ENCODE measurements around the gene MYCBP2. TPM values are rescaled to one million over a fixed set of nuclear protein-coding genes. Genes with fewer than 3 reads are reported as not detected.

MYCBP2 gene
- total RNA-seq, 1 donor from 2014 or later, result 264 TPM

DNA sequence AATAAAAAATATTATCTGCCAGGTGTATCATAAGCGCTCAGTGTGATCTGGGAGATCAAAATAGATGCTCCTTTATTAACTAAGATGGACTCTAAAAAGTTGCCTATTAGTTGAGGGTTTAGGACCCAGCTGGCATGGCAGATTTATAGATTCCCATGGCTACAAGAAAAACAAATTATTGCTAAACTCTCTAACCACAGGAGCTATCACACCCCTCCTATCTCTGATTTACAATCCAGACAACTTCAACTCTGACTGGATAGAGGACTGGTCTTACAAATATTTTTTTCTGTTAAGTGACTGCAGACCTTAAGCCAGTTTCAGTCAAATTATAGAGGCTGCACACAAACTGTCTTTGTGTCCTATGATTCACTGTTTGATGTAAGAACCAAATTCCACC, 45.4 kb upstream of the MYCBP2 start:
- no peak for DNase-seq (ENCODE audit: low spot score in 2 of 2)
- Histone ChIP-seq H3K27me3 (no peaks in the 10 kb centered on the region), H3K27ac (no peak overlapping the region), H3K9me3 (no peaks in the 10 kb centered on the region), H3K4me1 (no peaks in the 10 kb centered on the region), H3K36me3 (no peaks in the 10 kb centered on the region), H3K4me3 (no peak overlapping the region)
- intact Hi-C loops (cut with DNase I), result no loop called here
- TF ChIP-seq, protein P1, sequence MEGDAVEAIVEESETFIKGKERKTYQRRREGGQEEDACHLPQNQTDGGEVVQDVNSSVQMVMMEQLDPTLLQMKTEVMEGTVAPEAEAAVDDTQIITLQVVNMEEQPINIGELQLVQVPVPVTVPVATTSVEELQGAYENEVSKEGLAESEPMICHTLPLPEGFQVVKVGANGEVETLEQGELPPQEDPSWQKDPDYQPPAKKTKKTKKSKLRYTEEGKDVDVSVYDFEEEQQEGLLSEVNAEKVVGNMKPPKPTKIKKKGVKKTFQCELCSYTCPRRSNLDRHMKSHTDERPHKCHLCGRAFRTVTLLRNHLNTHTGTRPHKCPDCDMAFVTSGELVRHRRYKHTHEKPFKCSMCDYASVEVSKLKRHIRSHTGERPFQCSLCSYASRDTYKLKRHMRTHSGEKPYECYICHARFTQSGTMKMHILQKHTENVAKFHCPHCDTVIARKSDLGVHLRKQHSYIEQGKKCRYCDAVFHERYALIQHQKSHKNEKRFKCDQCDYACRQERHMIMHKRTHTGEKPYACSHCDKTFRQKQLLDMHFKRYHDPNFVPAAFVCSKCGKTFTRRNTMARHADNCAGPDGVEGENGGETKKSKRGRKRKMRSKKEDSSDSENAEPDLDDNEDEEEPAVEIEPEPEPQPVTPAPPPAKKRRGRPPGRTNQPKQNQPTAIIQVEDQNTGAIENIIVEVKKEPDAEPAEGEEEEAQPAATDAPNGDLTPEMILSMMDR (IDR thresholded peaks at IDR 0.05), result no peak

GRCh38 chr13:77370888-77371287, 44.0 kb upstream of the MYCBP2 start:
- no peaks in the 10 kb centered on the region for H3K27me3 ChIP-seq
- no peak for DNase-seq (ENCODE audit: low spot score in 2 of 2)
- intact Hi-C loops (cut with DNase I), result no loop called here
- TF ChIP-seq, protein P1 (IDR thresholded peaks at IDR 0.05), result no peak
- no peaks in the 10 kb centered on the region for H3K4me1 ChIP-seq
- no peak overlapping the region for H3K27ac ChIP-seq
- H3K9me3 ChIP-seq, result no peaks in the 10 kb centered on the region
- no peak overlapping the region for H3K4me3 ChIP-seq
- H3K36me3 ChIP-seq, result no peaks in the 10 kb centered on the region

DNA sequence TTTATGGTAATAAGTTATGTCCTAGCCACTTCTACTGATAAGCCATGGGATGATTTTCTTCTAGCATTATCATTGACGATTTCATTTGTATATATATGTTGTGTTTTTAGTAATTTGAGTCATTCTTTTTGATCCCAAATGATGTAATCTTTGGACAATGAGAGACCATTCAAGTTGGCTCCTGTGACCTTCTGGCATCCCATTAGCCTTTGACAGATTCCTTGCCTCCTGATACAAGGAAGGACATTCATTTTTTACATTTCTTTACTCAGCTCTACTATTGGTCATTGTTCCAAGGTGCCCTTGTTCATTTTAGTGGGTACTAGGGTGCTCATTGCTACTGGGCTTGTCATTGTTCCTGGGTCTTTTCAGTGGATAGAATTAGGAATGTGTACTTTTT, 35.3 kb upstream of the MYCBP2 start:
- no peaks in the 10 kb centered on the region for H3K36me3 ChIP-seq
- TF ChIP-seq, protein P1 (IDR thresholded peaks at IDR 0.05), result no peak
- H3K4me1 ChIP-seq, result no peaks in the 10 kb centered on the region
- intact Hi-C loops (cut with DNase I), result no loop called here
- no peaks in the 10 kb centered on the region for H3K9me3 ChIP-seq
- H3K4me3 ChIP-seq, result no peak overlapping the region
- no peak for DNase-seq (ENCODE audit: low spot score in 2 of 2)
- H3K27me3 ChIP-seq, result no peaks in the 10 kb centered on the region
- no peak overlapping the region for H3K27ac ChIP-seq

DNA sequence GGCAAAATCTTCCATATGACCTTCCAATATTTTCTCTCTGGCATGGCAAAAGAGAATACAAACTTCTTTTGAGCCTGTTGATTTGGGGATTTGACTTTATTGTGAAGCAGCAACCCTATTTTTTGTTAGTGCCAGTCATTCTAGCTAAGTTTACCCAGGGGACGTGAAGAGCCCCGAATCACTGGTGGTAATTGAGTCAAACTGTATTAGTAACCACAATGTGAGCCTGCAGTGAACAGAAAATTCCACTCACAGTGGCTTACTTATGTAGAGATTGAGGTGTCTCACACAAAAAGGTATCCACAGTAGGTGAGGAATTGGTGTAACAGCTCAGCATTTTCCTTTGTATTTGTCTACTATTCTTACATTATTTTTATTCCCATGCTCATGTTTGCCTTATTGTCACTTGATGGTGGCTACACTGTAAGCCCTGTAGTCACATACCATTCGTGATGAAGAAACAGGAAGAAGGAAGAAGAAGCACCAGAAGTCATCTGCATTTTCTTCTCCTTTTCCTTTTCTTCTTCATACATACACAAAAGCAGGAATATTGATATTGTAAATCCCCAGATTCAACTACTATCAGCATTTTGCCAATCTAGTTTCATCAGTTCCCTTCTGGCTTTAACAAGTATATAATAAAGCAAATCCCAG, 33.3 kb upstream of the MYCBP2 start:
- DNase-seq (ENCODE audit: low spot score in 2 of 2), result no peak
- H3K27me3 ChIP-seq, result no peaks in the 10 kb centered on the region
- intact Hi-C loops (cut with DNase I), result no loop called here
- H3K9me3 ChIP-seq, result no peaks in the 10 kb centered on the region
- H3K4me3 ChIP-seq, result no peak overlapping the region
- TF ChIP-seq, protein P1 (IDR thresholded peaks at IDR 0.05), result no peak
- no peaks in the 10 kb centered on the region for H3K36me3 ChIP-seq
- no peaks in the 10 kb centered on the region for H3K4me1 ChIP-seq
- no peak overlapping the region for H3K27ac ChIP-seq

DNA sequence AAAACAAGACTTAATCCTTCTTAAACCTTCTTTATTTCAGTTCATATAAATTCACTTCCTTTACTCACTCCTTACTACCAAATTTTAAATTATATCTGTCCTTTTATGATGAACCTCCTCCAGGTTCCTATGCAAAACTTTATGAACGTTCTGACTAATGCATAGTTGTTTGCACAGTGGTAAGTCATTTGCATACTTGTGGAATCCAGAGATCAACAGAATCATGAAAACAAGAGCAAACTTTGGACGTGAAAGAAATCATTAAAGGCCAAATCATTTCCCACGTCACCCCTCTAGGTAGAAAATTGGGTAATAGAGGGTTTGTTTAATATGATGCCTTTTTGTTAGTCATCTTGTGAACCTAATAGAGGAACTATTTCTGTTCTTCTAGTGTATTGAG, 32.3 kb upstream of the MYCBP2 start:
- Histone ChIP-seq H3K4me3 (no peak overlapping the region), H3K9me3 (no peaks in the 10 kb centered on the region), H3K27me3 (no peaks in the 10 kb centered on the region), H3K36me3 (no peaks in the 10 kb centered on the region), H3K27ac (no peak overlapping the region), H3K4me1 (no peaks in the 10 kb centered on the region)
- TF ChIP-seq, protein P1 (IDR thresholded peaks at IDR 0.05), result no peak
- intact Hi-C loops (cut with DNase I), result no loop called here
- no peak for DNase-seq (ENCODE audit: low spot score in 2 of 2)

GRCh38 chr13:77358001-77358400, 31.1 kb upstream of the MYCBP2 start:
- TF ChIP-seq, protein P1 (IDR thresholded peaks at IDR 0.05), result no peak
- no peaks in the 10 kb centered on the region for H3K9me3 ChIP-seq
- no peaks in the 10 kb centered on the region for H3K27me3 ChIP-seq
- no peak overlapping the region for H3K4me3 ChIP-seq
- no peaks in the 10 kb centered on the region for H3K36me3 ChIP-seq
- H3K27ac ChIP-seq, result no peak overlapping the region
- DNase-seq (ENCODE audit: low spot score in 2 of 2), result no peak
- H3K4me1 ChIP-seq, result no peaks in the 10 kb centered on the region
- intact Hi-C loops (cut with DNase I), result no loop called here

Measured in ascending aorta (tissue), 2 donors.